IPS-15b (cell line): ENCODE data around the gene ENKD1.
"Not testable (repeated sequence)": the region's sequence is repeated elsewhere in the genome, so short reads cannot be mapped to it uniquely, and the experiment has no call there.

Experiments
- H3K27me3 ChIP-seq: one replicate; pipeline ENCODE4 v1.6.1; 2013; ENCODE audit warnings: low read length; ENCODE audit not compliant: control insufficient read depth, insufficient read depth
- H3K36me3 ChIP-seq: one replicate; pipeline ENCODE4 v1.6.1; 2013; ENCODE audit warnings: low read length; ENCODE audit not compliant: control insufficient read depth, insufficient read depth
- H3K4me1 ChIP-seq: one replicate; pipeline ENCODE4 v1.6.1; 2013; ENCODE audit warnings: mild to moderate bottlenecking, low read length; ENCODE audit not compliant: control insufficient read depth, insufficient read depth
- H3K4me3 ChIP-seq: one replicate; pipeline ENCODE4 v1.5.1; 2013; ENCODE audit warnings: low read depth, low read length
- H3K9ac ChIP-seq: one replicate; pipeline ENCODE4 v1.6.1; 2013; ENCODE audit warnings: low read depth, mild to moderate bottlenecking, low read length
- H3K9me3 ChIP-seq: one replicate; pipeline ENCODE4 v1.6.1; 2013; ENCODE audit warnings: mild to moderate bottlenecking, low read length; ENCODE audit not compliant: control insufficient read depth, insufficient read depth

The ENKD1 gene

GRCh38 chr16:67702130-67702529 is 35.6 kb upstream of the ENKD1 start:
- Histone ChIP-seq H3K36me3 (no peaks in the 10 kb centered on the region), H3K4me1 (peaks cover 2% of the 10 kb centered on the region), H3K27me3 (no peaks in the 10 kb centered on the region), H3K9ac (no peak overlapping the region), H3K9me3 (no peaks in the 10 kb centered on the region), H3K4me3 (no peak overlapping the region)

DNA sequence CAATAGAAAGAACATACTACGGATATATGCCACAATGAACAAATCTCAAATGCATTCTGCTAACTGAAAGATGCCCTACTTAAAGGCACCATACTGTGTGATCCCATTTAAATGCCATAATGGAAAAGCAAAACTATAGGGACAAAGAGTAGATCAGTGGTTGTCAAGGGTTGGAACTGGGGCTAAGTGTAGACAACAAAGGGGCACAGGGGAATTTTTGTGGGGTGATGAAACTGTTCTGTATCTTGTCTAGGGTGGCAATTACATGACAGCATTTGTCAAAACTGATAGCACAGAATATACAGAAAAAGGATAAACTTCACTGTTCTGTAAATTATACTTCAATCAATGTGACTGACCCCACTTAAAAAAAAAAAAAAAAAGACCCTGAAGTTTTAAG is 34.9 kb upstream of the ENKD1 start:
- Histone ChIP-seq H3K4me1 (peaks cover 2% of the 10 kb centered on the region), H3K36me3 (no peaks in the 10 kb centered on the region), H3K27me3 (no peaks in the 10 kb centered on the region), H3K4me3 (no peak overlapping the region), H3K9me3 (no peaks in the 10 kb centered on the region), H3K9ac (no peak overlapping the region)

DNA sequence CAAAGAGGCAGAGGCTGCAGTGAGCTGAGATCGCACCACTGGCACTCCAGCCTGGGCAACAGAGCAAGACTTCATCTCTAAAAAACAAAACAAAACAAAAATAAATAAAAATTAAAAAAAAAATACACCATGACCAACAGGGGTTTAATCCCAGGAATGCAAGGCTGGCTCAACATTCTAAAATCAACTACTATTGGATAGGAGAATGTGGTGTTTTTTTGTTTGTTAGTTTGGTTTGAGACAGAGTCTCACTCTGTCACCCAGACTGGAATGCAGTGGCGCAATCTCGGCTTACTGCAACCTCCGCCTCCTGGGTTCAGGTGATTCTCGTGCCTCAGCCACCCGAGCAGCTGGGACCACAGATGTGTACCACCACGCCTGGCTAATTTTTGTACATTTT is 32.7 kb upstream of the ENKD1 start:
- Histone ChIP-seq H3K9ac (no peak overlapping the region), H3K27me3 (no peaks in the 10 kb centered on the region), H3K36me3 (no peaks in the 10 kb centered on the region), H3K4me1 (peaks cover 2% of the 10 kb centered on the region), H3K4me3 (no peak overlapping the region), H3K9me3 (no peaks in the 10 kb centered on the region)

DNA sequence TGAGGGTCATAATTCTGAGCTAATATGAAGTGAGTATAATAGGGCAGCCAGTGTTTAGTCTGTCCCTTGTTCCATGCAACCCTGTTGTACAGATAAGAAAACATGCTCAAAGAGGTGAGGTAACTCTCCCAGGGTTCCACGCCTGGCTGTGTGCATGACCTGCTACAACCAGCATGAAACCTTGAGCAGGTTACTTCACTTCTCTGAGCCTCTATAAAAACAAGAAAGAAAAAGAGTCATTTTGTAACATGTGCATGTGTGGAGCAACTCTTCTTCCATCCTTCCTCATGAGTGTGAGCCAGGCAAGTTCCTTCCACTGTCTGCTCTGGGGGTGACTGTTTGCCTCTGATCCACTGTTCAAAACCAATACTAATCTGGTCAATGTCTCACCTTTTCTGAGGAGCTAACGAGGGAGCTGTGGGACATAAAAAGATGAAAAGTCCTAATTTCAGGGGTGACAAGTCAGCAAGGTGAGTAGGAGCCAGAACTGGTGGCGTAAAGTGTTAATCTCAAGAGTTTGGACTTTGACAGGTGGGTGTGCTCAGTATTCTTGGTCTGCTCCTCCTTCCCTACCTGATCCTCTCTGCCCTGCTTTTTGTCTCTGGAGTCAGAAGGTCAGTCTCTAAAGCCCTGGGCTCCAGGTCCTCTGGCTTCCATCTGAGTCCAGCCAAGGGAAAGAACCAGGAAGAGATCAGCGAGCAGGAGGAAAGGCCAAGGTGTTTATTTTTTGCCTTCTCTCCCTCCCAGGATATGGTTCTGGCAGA is 31.1 kb upstream of the ENKD1 start:
- Histone ChIP-seq H3K9ac (no peak overlapping the region), H3K36me3 (no peaks in the 10 kb centered on the region), H3K9me3 (no peaks in the 10 kb centered on the region), H3K4me3 (no peak overlapping the region), H3K27me3 (no peaks in the 10 kb centered on the region), H3K4me1 (peaks cover 2% of the 10 kb centered on the region)

DNA sequence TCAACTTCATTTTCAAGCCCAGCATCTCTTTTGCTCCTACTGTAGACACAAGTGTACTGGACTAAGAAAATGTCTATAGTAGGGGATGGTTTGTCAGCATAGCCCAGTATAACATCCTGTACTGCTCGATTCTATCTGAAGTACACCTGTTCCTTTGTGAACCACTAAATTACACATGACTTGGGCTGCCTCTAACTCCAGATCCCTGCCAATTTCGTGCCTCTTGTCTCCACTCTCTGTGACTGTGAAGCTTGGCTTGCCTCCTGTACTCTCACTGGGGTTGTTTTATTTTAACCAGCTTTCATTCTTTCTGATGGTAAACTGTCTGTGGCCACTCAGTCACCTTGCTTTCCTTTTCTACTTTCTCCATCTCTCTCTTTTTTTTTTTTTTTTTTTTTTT is 28.1 kb upstream of the ENKD1 start:
- Histone ChIP-seq H3K27me3 (no peaks in the 10 kb centered on the region), H3K9me3 (no peaks in the 10 kb centered on the region), H3K36me3 (no peaks in the 10 kb centered on the region), H3K9ac (no peak overlapping the region), H3K4me3 (no peak overlapping the region), H3K4me1 (no peaks in the 10 kb centered on the region)

DNA sequence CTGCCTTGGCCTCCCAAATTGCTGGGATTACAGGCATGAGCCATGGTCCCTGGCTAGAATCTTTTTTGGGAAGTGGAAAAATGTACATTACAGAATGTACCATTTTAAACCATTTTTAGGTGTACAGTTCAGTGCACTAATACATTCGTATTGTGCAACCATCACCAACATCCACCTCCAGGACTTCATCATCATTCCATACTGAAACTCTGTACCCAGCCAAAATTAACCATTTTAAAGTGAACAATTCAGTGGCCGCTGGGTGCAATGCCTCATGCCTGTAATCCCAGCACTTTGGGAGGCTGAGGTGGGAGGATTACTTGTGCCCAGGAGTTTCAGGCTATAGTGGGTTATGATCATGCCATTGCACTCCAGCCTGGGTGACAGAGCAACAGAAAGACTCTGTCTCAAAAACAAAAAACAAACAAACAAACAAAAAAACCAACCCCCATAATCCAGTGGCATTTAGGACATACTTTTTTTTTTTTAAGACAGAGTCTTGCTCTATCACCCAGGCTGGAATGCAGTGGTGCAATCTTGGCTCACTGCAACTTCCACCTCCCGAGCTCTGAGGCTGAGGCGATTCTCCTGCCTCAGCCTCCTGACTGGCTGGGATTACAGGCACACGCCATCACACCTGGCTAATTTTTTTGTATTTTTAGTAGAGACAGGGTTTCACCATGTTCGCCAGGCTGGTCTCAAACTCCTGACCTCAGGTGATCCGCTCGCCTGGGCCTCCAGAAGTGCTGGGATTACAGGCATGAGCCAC is 27.2 kb upstream of the ENKD1 start:
- H3K27me3 ChIP-seq, H3K9me3 ChIP-seq, H3K4me1 ChIP-seq, H3K4me3 ChIP-seq, H3K9ac ChIP-seq, H3K36me3 ChIP-seq: not testable (repeated sequence)

DNA sequence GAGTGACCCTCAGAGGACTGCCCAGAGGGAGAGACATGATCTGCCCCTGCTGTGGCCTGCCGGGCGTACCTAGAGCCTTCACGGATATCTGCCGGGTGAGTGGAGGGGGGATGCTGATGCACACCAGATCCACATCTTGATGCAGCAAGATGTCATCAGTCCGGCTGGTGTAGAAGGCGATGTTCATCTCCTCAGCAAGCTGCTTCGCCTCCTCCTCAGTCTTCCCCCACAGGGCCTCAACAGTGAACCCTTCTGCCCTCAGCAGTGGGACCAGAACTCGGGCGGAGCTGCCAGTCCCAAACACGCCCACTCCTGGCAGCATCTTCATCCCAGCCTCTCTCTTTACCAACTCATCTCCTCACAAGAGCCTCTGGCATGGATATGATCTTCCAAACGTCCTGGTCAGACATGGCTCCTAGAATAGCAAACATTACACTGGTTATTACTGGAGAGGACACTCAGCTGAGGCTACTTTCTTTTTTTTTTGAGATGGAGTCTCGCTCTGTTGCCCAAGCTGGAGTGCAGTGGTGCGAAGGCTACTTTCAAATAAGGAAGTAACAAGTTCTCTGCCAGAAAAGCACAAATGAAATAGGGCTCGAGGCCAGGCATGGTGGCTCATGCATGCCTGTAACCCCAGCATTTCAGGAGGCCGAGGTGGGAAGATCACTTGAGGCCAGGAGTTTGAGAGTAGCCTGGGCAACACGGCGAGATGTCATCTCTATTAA is 19.0 kb upstream of the ENKD1 start:
- peaks cover 10% of the 10 kb centered on the region for H3K36me3 ChIP-seq
- H3K9me3 ChIP-seq, result no peaks in the 10 kb centered on the region
- no peak overlapping the region for H3K4me3 ChIP-seq
- no peak overlapping the region for H3K9ac ChIP-seq
- H3K27me3 ChIP-seq, result no peaks in the 10 kb centered on the region
- no peaks in the 10 kb centered on the region for H3K4me1 ChIP-seq

DNA sequence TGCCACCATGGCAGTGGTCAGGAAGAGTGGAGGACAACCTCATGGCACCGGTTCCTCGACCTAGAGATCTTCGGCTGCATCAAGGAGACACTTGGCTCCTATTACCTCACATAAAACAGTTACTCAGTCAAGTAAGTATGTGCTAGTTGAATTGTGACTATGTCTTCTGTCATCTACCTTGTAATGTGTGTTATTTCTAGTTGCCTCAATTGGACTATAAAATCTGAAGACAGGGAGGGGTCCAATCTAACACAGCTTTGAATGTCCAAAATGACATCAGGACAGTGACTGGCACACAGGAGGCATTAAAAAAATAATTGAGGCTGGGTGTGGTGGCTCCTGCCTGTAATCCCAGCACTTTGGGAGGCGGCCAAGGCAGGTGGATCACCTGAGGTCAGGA is 17.2 kb upstream of the ENKD1 start:
- Histone ChIP-seq H3K4me3 (no peak overlapping the region), H3K9me3 (no peaks in the 10 kb centered on the region), H3K9ac (no peak overlapping the region), H3K27me3 (no peaks in the 10 kb centered on the region), H3K4me1 (no peaks in the 10 kb centered on the region), H3K36me3 (peaks cover 10% of the 10 kb centered on the region)

GRCh38 chr16:67679935-67680897 is 13.7 kb upstream of the ENKD1 start:
- H3K9me3 ChIP-seq, result no peaks in the 10 kb centered on the region
- H3K36me3 ChIP-seq, result peaks cover 12% of the 10 kb centered on the region
- no peaks in the 10 kb centered on the region for H3K27me3 ChIP-seq
- H3K9ac ChIP-seq, result no peak overlapping the region
- no peaks in the 10 kb centered on the region for H3K4me1 ChIP-seq
- no peak overlapping the region for H3K4me3 ChIP-seq

GRCh38 chr16:67678354-67679023 is 11.9 kb upstream of the ENKD1 start:
- no peaks in the 10 kb centered on the region for H3K9me3 ChIP-seq
- no peaks in the 10 kb centered on the region for H3K27me3 ChIP-seq
- no peaks in the 10 kb centered on the region for H3K4me1 ChIP-seq
- H3K9ac ChIP-seq, result no peak overlapping the region
- H3K4me3 ChIP-seq, result no peak overlapping the region
- H3K36me3 ChIP-seq, result peaks cover 6% of the 10 kb centered on the region

GRCh38 chr16:67677712-67678111 is 11.2 kb upstream of the ENKD1 start:
- Histone ChIP-seq H3K4me1 (peaks cover 2% of the 10 kb centered on the region), H3K9me3 (no peaks in the 10 kb centered on the region), H3K4me3 (no peak overlapping the region), H3K9ac (no peak overlapping the region), H3K27me3 (no peaks in the 10 kb centered on the region), H3K36me3 (peaks cover 6% of the 10 kb centered on the region)
